DMS 273 (cell line): ENCODE measurements around the gene UBE2O.

Experiments
- DNase-seq: peaks from one replicate; lab custom pipeline; 2025; ENCODE audit not compliant: unreplicated experiment; lab: John Stamatoyannopoulos, UW

The UBE2O gene

DNA sequence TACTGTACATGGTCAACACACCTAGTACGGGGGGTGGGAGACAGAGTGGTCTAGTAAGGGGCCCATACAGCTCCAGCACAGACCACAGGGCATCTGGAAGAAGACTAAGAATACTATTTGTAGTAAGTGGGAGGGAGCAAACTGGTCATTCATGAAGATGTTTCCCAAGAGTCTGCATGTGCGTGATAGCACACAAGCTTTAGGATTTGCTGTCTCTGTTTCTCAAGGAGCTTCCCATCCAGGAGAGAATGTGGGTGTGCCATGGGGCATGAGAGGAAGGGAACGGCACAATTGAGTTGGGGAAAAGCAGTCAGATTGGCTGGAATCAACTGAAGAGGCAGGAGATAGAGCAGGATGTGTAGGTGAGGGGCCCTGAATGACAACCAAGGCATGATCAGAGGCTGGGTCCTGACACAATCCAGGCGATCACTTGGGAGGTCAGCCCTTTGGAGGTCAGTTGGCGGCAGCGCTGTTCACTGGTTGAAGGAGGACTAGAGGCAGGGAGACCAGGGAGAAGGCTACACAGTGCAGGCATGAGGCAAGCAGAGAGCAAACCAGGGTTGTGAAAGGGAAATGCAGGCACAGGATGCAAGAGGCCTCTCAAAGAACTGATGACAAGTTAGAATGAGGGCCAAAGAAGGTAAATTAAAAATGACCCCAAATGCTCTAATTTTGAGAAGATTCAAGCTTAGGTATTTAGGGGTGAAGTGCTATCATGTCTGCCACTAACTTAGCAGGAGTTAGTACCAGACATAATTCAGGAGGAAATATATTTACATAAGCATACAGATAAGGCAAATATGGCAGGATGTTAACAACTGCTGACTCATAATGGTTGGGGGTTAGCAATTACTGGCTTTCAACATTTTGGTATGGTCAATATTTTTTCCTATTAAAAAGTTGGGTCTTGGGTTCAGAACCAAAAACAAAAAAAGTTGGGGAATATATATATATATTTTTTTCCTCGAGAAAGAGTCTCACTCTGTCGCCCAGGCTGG is 10.3 kb downstream of the UBE2O start:
- DNase-seq, result no peak

DNA sequence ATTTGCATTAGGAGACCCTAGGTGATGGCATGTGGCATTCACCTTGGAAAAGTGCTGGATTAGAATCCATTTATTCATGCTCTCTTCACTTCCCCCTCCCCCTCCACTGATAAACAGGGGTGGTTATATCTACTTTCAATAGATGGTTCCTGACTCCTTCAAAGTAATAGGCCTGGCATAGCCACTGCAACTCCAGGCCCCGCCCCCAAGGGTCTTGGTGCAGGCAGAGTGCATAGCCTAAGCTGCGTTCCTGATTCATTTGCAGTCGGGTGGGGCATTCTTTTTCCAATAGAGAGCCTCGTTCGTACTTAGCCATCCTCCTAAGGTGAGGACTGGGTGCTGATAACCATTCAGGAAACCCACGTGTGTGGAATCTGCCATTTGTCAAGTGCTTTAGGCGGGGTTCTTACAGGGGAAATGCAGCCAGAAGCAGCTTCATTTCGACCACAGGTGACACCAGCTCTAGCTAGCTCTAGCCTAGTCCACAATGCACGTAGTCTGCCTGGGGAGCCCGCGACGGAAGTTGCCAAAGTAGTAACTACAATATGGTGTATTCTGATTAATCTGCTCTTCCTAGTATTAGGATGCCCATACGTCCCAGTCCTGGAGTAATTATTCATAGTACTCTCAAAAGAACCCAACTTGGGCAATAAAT is 11.1 kb downstream of the UBE2O start:
- DNase-seq, result no peak

DNA sequence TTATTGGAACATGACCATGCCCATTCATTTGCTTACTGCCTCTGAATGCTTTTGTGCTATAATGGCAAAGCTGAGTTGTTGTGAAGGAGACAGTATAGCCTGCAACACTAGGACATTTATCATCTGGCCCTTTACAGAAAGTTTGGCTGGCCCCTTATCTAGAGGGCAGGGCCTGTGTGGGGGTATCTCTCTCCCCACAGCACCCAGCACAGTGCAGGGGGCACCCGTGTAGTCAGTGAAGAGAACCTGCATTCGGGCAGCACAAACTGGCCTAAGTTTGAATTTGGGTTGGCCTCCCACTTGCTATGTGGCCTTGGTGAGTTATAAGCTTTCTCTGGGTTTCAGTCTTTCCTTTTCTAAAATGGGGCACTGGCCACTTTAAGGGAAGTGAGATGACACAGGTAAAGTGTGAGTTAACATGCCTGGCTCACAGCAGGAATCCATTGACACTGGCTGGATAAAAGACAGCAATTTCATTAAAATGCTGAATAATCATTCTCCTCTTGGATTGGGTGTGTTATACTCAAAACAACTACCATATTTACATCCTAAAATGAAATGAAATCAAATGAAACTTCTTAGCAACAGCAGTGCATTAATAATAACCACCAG is 12.1 kb downstream of the UBE2O start:
- DNase-seq, result no peak

- DNase-seq, result no peak
These were observed 13.5 kb downstream of the UBE2O start for GRCh38 chr17:76439314-76439928.

- no peak for DNase-seq
These were observed 14.0 kb downstream of the UBE2O start for GRCh38 chr17:76438906-76439305.

DNA sequence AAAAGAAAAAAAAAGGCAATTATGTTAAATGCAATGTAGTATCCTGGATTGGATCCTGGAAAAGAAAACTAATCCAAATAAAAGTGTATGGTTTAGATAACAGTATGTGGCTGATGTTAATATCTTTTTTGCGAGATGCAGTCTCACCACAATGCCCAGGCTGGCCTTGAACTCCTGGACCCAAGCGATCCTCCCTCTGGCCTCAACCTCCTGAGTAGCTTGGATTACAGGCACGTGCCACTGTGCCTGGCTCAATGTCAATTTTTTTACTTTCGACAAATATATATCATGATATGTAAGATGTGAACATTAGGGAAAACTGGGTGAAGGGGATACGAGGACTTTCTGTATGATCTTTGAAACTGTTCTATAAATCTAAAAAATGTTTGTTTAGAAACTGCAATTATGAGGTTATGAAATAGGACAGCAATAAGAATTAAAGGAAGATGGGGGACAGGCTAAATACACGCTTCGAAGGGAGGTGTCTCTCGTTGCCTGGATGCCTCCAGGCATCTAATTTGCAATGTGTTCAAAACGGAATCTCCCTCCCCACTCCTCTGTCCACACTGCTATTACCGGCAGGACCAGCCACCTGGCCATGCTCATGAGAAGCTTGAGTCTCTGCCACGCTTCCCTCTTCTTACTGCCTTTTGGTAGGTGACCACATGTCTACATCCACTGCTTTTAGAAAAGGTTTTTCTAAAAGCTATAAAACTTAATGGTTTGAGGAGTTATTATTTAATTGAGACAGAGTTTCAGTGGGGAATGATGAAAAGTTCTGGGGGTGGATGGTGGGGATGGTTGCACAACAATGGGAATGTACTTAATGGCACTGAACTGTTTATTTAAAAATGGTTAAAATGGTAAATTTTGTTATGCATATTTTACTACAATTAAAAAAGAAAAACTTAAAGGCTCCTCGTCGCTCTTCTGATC is 15.2 kb downstream of the UBE2O start:
- peak; percentile 31 for DNase-seq

- no peak for DNase-seq
These were observed 17.2 kb downstream of the UBE2O start for GRCh38 chr17:76435751-76436150.

- no peak for DNase-seq
These were observed 18.1 kb downstream of the UBE2O start for GRCh38 chr17:76434870-76435269.

- DNase-seq, result no peak
These were observed 19.3 kb downstream of the UBE2O start for GRCh38 chr17:76433693-76434092.

GRCh38 chr17:76432712-76433336 is 20.1 kb downstream of the UBE2O start:
- DNase-seq, result peak; percentile 57

DNA sequence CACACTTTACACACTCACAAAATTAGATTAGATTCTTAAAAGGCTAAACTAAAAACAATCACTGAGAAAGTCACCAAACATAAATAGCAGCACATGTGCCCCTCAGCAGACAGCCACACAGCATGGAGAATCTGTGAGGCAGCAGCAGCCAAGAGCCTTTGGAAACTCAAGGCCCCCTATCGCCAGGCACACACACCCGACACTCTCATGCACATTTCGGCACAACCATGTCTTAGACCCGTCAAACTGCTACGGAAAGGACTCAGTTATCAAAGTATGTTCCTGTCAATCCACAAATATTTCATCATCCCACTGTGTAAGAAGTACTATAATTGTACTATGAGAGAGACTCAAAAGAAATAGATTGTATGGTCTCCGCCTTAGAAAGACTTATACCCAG is 20.9 kb downstream of the UBE2O start:
- DNase-seq, result no peak

DNA sequence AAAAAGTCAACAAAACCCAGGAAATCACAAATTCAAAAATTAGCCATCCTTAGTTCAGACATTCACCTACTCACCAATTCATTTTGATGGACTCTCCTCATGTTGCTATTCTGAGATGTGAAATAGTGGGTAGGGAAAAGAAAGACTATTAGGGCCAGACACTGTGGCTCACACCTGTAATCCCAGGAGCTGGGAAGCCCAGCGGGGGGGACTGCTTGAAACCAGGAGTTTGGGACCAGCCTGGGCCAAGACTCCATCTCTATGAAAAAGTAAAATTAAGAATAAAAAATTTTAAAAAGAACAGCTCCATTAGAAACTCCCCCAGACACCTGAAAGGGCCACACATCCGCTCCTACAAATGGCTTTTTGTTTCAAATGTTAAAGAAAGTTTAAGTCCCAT is 21.4 kb downstream of the UBE2O start:
- no peak for DNase-seq

DNA sequence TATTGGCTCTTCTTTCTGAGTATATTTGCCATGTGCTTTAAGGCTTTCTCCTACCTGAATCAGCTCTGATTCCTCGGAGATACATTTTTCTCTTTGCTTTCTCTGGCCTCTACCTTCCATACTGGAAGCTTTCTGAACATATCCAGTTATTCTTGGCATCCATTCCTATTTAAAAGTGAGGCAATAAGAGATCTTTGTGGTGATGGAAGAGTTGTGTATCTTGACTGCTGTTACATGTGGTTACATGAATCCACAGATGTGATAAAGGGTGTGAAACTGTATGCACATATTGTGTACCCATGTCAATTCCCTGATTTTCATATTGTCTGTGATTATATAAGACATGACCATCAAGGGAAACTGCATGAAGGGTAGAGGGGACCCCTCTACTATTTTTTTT is 24.4 kb downstream of the UBE2O start:
- DNase-seq, result no peak

DNA sequence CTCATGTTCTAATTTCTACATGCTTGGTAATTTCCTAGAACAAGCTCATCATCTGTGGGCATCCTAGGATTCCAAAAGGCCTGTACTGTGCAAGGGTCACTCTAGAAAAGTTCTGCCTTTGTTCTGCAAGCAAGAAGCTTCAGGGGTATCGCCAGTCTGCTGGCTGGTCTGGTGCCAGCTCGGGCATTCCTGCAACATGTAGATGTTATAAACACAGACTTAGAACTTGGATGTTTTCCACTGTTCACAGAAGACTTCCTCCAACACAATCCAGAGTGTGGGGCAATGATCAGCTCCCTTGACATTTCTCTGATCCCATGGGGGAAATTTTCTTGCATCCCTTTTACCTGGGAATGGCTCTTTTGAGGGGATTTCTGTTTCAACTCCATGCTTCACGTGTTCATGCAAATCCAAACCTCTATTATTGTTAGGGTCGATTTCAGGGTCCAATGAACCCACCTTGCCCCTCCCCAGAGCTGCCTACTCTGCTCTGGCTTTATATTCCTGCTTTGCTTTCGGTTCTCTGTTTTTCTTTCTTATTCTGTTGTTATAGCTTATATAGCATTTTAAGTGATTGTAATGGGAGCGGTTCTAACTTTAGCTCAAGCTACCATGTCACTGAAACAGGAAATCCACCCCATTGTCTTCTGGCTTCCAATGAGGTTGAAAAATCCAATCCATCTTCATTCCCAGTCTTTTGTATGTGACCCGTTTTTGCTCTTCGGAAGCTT is 25.3 kb downstream of the UBE2O start:
- DNase-seq, result no peak

GRCh38 chr17:76426853-76427252 is 26.1 kb downstream of the UBE2O start:
- DNase-seq, result no peak

- no peak for DNase-seq
These were observed 30.1 kb downstream of the UBE2O start for GRCh38 chr17:76422860-76423259.

- no peak for DNase-seq
These were observed 30.5 kb downstream of the UBE2O start for GRCh38 chr17:76422406-76422805.

DNA sequence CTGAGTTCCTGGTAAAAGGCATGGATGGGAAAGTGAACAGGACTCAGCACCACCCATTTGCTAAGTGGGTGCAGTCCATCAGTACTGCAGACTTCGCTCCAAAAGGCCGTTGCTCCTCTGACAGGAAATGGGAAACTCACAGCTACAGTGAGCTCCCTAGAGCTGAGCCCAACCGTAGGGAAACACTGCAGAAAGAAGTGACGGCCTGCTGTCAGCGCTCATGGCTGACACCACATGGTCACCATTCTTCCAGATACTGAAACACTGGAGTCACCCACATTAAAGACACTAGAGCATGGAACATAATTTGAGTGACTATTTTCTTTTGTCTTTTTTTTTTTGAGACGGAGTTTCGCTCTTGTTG is 31.9 kb downstream of the UBE2O start:
- DNase-seq, result no peak

DNA sequence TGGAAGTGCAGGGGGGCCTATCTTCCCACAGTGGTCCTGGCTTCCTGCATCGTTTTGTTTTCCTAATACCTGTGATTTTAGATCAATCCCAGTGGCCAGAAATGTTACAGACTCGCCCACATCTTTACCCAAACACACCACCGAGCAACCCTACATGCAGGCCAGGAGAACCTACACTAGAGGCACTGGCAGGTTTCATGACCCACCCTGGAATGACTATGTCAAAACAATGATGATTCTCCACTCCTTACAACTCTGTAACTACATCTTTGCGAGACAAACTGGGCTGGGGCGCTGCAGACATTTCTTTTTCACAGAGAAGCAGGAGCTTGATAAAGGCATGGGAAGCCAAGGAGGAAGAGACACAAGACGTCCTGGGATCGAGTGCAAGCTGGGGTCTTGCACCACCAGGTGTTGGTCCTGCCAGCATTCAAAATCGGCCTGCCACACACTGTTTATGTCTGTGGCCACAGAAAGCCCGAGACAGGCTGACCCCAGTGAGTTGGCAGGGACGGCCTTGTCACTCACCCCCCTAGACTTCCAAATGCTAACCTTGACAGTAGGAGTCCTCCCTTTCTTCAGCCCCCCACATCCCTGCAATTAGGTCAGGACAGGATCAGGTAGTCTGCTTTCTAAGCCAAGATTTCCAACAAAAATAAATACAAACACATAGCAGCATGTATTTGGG is 32.5 kb downstream of the UBE2O start:
- no peak for DNase-seq
